Muscle layer of duodenum (tissue), 2 donors: ENCODE measurements around the gene POLR3H.
"Not testable (repeated sequence)": the region's sequence is repeated elsewhere in the genome, so short reads cannot be mapped to it uniquely, and the experiment has no call there.

Experiments used
- H3K27ac ChIP-seq: one replicate; pipeline ENCODE4 v1.7.0; 2013; ENCODE audit warnings: mild to moderate bottlenecking, low read length
- H3K27me3 ChIP-seq: one replicate; pipeline ENCODE4 v1.7.0; 2013; ENCODE audit warnings: low read depth, mild to moderate bottlenecking, control low read depth, low read length
- H3K36me3 ChIP-seq, 2 donors: one replicate each; pipeline ENCODE4 v1.7.0; 2013; ENCODE audit warnings: low read length in 2 of 2, control low read depth in 1 of 2, mild to moderate bottlenecking in 1 of 2; ENCODE audit not compliant: insufficient read depth in 2 of 2, control insufficient read depth in 1 of 2
- H3K4me1 ChIP-seq, 2 donors: one replicate each; pipeline ENCODE4 v1.7.0; 2013; ENCODE audit warnings: low read length in 2 of 2, mild to moderate bottlenecking in 2 of 2, control low read depth in 1 of 2, moderate library complexity in 1 of 2; ENCODE audit not compliant: insufficient read depth in 2 of 2, control insufficient read depth in 1 of 2
- H3K4me3 ChIP-seq, 2 donors: one replicate each; pipeline ENCODE4 v1.7.0; 2013; ENCODE audit warnings: low read length in 2 of 2, low read depth in 1 of 2, mild to moderate bottlenecking in 1 of 2
- H3K9me3 ChIP-seq, 2 donors: one replicate each; pipeline ENCODE4 v1.7.0; 2013; ENCODE audit warnings: low read length in 2 of 2, control low read depth in 1 of 2, mild to moderate bottlenecking in 1 of 2; ENCODE audit not compliant: control insufficient read depth in 1 of 2
- donor health status: healthy.

POLR3H gene

GRCh38 chr22:41563051-41563711 lies 18.9 kb upstream of the POLR3H start:
- Histone ChIP-seq H3K36me3 (no peaks in the 10 kb centered on the region), H3K27me3 (no peaks in the 10 kb centered on the region), H3K27ac (no peak overlapping the region), H3K4me1 (peaks cover 0 to 14% of the 10 kb centered on the region in 2 donors), H3K9me3 (no peaks in the 10 kb centered on the region), H3K4me3 (no peak overlapping the region)

GRCh38 chr22:41562461-41562860 lies 18.2 kb upstream of the POLR3H start:
- H3K4me3 ChIP-seq, result no peak overlapping the region
- H3K4me1 ChIP-seq, result peaks cover 0 to 14% of the 10 kb centered on the region in 2 donors
- H3K9me3 ChIP-seq, result no peaks in the 10 kb centered on the region
- no peaks in the 10 kb centered on the region for H3K36me3 ChIP-seq
- no peak overlapping the region for H3K27ac ChIP-seq
- no peaks in the 10 kb centered on the region for H3K27me3 ChIP-seq

GRCh38 chr22:41561788-41562187 lies 17.5 kb upstream of the POLR3H start:
- Histone ChIP-seq H3K27me3 (no peaks in the 10 kb centered on the region), H3K27ac (no peak overlapping the region), H3K36me3 (no peaks in the 10 kb centered on the region), H3K9me3 (no peaks in the 10 kb centered on the region), H3K4me1 (peaks cover 0 to 14% of the 10 kb centered on the region in 2 donors), H3K4me3 (peak overlapping the region in 1 of 2 donors; percentile 54)

- H3K27ac ChIP-seq, result no peak overlapping the region
- H3K4me1 ChIP-seq, result peaks cover 0 to 14% of the 10 kb centered on the region in 2 donors
- no peaks in the 10 kb centered on the region for H3K27me3 ChIP-seq
- no peaks in the 10 kb centered on the region for H3K9me3 ChIP-seq
- no peaks in the 10 kb centered on the region for H3K36me3 ChIP-seq
- peak overlapping the region; percentile 42 to 54 for H3K4me3 ChIP-seq
Observed at GRCh38 chr22:41561335-41561734, 17.1 kb upstream of the POLR3H start.

- Histone ChIP-seq H3K27me3 (no peaks in the 10 kb centered on the region), H3K36me3 (no peaks in the 10 kb centered on the region), H3K4me3 (no peak overlapping the region), H3K9me3 (no peaks in the 10 kb centered on the region), H3K4me1 (peaks cover 0 to 9% of the 10 kb centered on the region in 2 donors), H3K27ac (no peak overlapping the region)
Observed at GRCh38 chr22:41560095-41560471, 15.8 kb upstream of the POLR3H start.

- not testable (repeated sequence) for H3K27me3 ChIP-seq, H3K27ac ChIP-seq, H3K4me3 ChIP-seq, H3K9me3 ChIP-seq, H3K4me1 ChIP-seq, H3K36me3 ChIP-seq
Observed at GRCh38 chr22:41558241-41558630, 14.0 kb upstream of the POLR3H start.

GRCh38 chr22:41557401-41558240 lies 13.4 kb upstream of the POLR3H start:
- peak overlapping the region in 1 of 2 donors; percentile 11 for H3K4me3 ChIP-seq

GRCh38 chr22:41556561-41556960 lies 12.3 kb upstream of the POLR3H start:
- no peaks in the 10 kb centered on the region for H3K27me3 ChIP-seq
- H3K4me3 ChIP-seq, result no peak overlapping the region
- H3K9me3 ChIP-seq, result no peaks in the 10 kb centered on the region
- H3K36me3 ChIP-seq, result no peaks in the 10 kb centered on the region
- peaks cover 0 to 4% of the 10 kb centered on the region in 2 donors for H3K4me1 ChIP-seq
- no peak overlapping the region for H3K27ac ChIP-seq

More at GRCh38 chr22:41557401-41558240, 13.4 kb upstream of the POLR3H start:
- Histone ChIP-seq H3K9me3 (no peaks in the 10 kb centered on the region), H3K27me3 (no peaks in the 10 kb centered on the region), H3K4me1 (peaks cover 0 to 9% of the 10 kb centered on the region in 2 donors), H3K27ac (peak overlapping the region; percentile 45), H3K36me3 (no peaks in the 10 kb centered on the region)

GRCh38 chr22:41555325-41555982 lies 11.2 kb upstream of the POLR3H start:
- Histone ChIP-seq H3K4me3 (no peak overlapping the region), H3K27me3 (no peaks in the 10 kb centered on the region), H3K4me1 (no peaks in the 10 kb centered on the region), H3K9me3 (no peaks in the 10 kb centered on the region), H3K36me3 (no peaks in the 10 kb centered on the region), H3K27ac (no peak overlapping the region)

GRCh38 chr22:41551877-41552582 lies 7.8 kb upstream of the POLR3H start:
- Histone ChIP-seq H3K27ac (no peak overlapping the region), H3K4me1 (no peaks in the 10 kb centered on the region), H3K9me3 (no peaks in the 10 kb centered on the region), H3K4me3 (no peak overlapping the region), H3K36me3 (no peaks in the 10 kb centered on the region), H3K27me3 (no peaks in the 10 kb centered on the region)

GRCh38 chr22:41550952-41551491 lies 6.8 kb upstream of the POLR3H start:
- H3K4me1 ChIP-seq, result no peaks in the 10 kb centered on the region

More at GRCh38 chr22:41550952-41551491, 6.8 kb upstream of the POLR3H start:
- Histone ChIP-seq H3K27ac (no peak overlapping the region), H3K36me3 (no peaks in the 10 kb centered on the region), H3K4me3 (no peak overlapping the region), H3K9me3 (no peaks in the 10 kb centered on the region), H3K27me3 (no peaks in the 10 kb centered on the region)
